Inflammatory macrophage treated with lipopolysaccharide for 1 hour (primary cell): ENCODE results near the gene CCL2.

ENCODE experiments used
- DNase-seq, 2 donors: peaks; one replicate each; pipeline ENCODE4 v3.0.0-alpha.2; 2020 to 2022

The CCL2 gene

GRCh38 chr17:34275881-34276280 is 20.8 kb downstream of the CCL2 start:
- DNase-seq: peak in 1 of 2 donors; percentile 60

DNA sequence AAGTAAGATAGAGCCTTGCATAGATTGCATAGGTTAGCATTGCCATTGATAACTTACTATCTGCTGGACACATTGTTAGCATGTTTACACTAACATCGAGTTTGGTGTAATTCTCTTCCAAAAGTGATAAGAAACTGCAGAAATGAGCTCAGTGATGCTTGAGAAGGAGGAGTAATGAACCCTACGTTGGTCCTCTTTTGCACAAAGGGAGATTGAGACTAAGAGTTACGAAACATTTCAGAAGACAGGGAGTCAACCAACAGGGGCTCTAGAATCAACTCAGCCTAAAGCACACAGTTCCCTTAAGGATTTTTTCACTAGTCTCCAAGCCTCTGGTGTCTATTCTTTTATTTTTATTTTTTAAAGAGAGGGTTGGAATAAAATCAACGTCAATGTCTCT is 21.7 kb downstream of the CCL2 start:
- no peak for DNase-seq

GRCh38 chr17:34283571-34283970 is 28.5 kb downstream of the CCL2 start:
- DNase-seq: no peak

GRCh38 chr17:34285286-34285792 is 30.3 kb downstream of the CCL2 start, which contains the start of gene CCL11:
Gene CCL11, plus strand, starts transcription at chr17:34285742. Its CDS starts 67 bp downstream, at chr17:34285809.
- no peak for DNase-seq

DNA sequence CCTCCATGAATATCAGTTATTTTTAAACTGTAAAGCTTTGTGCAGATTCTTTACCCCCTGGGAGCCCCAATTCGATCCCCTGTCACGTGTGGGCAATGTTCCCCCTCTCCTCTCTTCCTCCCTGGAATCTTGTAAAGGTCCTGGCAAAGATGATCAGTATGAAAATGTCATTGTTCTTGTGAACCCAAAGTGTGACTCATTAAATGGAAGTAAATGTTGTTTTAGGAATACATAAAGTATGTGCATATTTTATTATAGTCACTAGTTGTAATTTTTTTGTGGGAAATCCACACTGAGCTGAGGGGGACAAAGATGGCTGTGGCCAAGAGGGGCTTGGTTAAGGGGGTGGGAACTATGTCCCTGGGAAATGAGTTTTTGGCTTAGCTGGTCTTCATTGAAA is 32.8 kb downstream of the CCL2 start:
- no peak for DNase-seq

GRCh38 chr17:34290586-34290985 is 35.5 kb downstream of the CCL2 start:
- no peak for DNase-seq

DNA sequence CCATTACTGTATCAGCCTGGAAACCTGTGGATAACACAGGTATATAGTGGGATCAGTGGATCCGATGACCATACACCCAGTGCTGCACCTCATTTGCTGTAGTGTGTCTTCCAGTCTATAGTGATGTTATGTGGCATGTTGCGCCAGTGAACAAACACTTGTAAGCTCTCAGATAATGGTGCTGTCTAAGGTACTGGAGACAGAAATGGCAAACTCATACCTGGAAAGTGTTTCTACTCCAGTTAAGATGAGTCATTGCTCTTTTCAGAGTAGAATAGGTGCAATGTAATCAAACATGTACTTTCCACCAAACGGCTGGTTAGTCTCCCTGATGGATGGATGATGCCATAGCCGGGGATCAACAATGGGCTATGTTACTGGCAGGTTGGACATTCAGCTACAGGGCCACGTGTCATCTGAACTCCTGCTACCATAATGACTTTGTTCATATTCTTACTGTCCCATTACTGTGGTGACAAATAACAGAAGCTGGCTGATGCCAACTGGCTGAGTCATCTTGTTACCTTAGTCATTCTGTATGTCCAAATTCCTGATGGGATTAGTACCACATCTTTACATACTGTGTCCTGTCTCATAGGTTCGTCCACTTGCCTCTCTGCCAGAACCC is 36.8 kb downstream of the CCL2 start:
- no peak for DNase-seq

DNA sequence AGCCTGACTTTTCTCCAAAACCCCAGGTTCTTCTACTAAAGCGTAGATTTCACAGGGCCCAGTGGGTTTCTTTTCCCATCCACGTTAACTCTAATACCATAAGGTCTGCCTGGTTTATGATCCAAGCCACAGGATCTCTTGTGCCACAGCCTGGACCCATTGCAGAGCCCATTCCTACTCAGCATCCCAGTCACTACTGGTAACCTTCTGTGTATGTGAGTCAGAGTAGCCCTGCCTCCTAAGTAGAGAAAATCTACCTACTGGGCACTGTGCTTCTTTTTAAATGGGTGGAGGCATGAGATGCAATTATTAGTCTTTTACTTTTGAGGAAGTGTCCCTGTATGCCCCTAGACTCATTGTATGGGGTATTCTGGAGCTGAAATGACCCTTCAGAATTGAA is 43.9 kb downstream of the CCL2 start:
- DNase-seq: no peak

DNA sequence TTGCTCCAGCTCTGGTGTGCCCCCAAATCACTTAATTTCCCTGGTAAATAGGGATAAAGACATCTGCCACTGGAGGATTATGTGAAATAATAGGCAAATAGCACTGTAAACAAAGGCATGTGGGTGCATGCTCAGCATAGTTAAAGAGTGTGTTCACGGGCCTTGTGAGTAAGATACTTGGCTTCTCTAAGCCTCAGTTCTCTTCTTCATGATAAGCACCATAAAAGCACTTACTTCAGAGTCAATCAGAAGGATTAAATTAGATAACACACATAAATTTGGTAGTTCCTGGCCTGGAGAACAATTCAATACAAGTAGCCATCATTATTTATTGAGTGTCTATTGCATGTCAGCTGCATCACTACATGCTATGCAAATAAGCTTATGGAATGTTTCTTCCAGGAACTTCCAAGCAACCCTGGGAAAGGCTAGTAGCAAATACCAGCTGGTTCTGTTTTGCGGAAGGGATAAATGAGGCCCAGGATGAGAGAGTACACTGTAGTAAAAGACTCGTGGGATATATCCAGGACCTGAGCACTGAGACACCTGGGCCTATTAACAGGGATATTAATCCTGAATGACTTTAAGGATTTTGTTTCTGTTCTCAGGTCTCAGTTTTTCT is 45.0 kb downstream of the CCL2 start:
- DNase-seq: no peak

GRCh38 chr17:34300652-34301370 is 45.7 kb downstream of the CCL2 start:
- DNase-seq: peak; percentile 38 to 57

GRCh38 chr17:34301986-34302385 is 46.9 kb downstream of the CCL2 start:
- DNase-seq: no peak

DNA sequence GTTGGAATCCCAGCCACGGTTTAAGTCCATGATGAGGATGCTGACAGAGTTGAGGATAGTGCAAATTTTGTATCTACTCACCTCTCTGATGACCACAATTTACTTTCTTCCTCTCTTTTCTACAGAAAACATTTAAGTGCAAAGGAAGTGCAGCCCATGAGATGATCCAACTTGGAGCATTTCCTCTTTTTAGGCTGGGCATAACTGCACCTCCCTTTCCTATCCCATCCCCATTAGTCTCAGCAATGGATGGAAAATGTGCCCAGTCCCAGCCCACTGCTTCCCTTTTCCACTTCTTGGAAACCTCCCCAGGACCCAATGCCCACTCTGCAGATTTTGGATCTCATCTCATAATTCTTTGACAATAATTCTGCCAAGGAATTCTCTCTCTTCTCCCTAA is 47.6 kb downstream of the CCL2 start:
- DNase-seq: peak in 1 of 2 donors; percentile 27

DNA sequence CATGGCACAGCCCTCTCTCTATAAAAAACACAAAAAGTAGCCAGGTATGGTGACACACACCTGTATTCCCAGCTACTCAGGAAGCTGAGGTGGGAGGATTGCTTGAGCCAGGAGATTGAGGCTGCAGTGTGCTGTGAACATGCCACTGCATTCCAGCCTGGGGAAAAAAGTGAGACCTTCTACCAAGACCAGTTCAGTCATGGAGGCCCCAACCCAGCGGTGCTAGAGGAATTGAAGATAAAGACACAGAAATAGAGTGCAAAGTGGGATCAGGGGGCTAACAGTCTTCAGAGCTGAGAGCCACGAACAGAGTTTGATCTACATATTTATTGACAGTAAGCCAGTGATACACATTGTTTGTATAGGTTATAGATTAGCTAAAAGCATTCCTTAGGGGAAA is 48.5 kb downstream of the CCL2 start:
- no peak for DNase-seq

GRCh38 chr17:34305061-34305460 is 50.0 kb downstream of the CCL2 start:
- no peak for DNase-seq

GRCh38 chr17:34305606-34306005 is 50.5 kb downstream of the CCL2 start:
- no peak for DNase-seq

GRCh38 chr17:34306466-34306865 is 51.4 kb downstream of the CCL2 start:
- DNase-seq: peak; percentile 48 to 63
